Stimulated activated naive CD8-positive, alpha-beta T cell treated with anti-CD3 and anti-CD28 coated beads, Interleukin-15, amount 100 ng/mL, for 72 hours (primary cell): ENCODE results near the gene ZNF175.

Experiments used
- ATAC-seq: fragments of 150-1000 bp; cut with Tn5 transposase; 2 replicates; pipeline ENCODE4 v1.10.0; 2021; ENCODE audit warnings: mild to moderate bottlenecking, moderate library complexity
- DNase-seq, 2 donors: peaks; one replicate each; pipeline ENCODE4 v3.0.0; 2021 to 2022
- H3K27ac Mint-ChIP-seq, 2 donors: one replicate each; pipeline ENCODE4 v1.8.0; 2022; ENCODE audit warnings: mild to moderate bottlenecking in 2 of 2, mixed read lengths in 2 of 2, moderate library complexity in 2 of 2
- H3K27me3 Mint-ChIP-seq: one replicate; pipeline ENCODE4 v1.8.0; 2022; ENCODE audit warnings: mixed read lengths
- H3K4me1 Mint-ChIP-seq: one replicate; pipeline ENCODE4 v1.8.0; 2022; ENCODE audit warnings: mild to moderate bottlenecking, mixed read lengths
- H3K4me3 Mint-ChIP-seq, 2 donors: one replicate each; pipeline ENCODE4 v1.8.0; 2022; ENCODE audit warnings: mild to moderate bottlenecking in 2 of 2, mixed read lengths in 2 of 2, moderate library complexity in 1 of 2
- H3K9me3 Mint-ChIP-seq, 2 donors: one replicate each; pipeline ENCODE4 v1.8.0; 2022; ENCODE audit warnings: mixed read lengths in 2 of 2

ZNF175 gene

DNA sequence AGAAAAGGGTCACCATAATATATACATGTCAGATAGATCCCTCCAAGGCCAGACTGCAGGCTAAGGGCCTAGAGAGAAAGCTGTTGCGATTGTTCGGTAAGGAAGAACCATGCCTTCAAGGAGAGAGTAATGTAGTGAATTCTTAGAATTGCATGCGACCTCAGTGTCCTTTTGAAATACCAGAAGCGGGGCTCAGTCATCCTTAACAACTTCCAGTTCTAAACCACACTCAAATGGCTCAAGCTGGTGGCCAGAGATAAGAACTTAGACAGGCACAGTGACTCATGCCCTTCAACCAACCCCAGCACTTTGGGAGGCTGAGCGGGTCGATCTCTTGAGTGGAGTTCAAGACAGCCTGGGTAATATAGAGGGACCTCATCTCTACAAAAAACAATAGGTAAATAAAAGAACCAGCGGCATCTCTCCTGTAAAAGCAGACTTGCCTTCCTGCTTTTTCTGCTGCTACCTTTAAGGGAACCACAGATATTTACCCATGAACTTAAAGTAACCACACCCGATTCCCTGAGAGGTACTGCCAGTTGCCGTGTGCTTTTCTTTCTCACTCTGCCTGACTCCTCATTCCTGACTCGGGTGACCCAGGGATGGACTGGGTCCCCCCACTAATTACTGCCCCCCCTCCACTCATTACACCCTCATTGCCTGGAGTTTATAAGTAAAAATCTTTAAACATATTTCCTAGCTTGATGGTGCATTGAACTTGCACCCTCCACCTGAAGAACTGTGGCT is 24.3 kb upstream of the ZNF175 start:
- ATAC-seq (peak; percentile 54), DNase-seq (no peak)
- Mint-ChIP-seq H3K4me3 (no peak overlapping the region), H3K4me1 (peaks cover 24% of the 10 kb centered on the region), H3K27ac (no peak overlapping the region), H3K27me3 (peaks cover 89% of the 10 kb centered on the region), H3K9me3 (peaks cover 0 to 7% of the 10 kb centered on the region in 2 donors)

DNA sequence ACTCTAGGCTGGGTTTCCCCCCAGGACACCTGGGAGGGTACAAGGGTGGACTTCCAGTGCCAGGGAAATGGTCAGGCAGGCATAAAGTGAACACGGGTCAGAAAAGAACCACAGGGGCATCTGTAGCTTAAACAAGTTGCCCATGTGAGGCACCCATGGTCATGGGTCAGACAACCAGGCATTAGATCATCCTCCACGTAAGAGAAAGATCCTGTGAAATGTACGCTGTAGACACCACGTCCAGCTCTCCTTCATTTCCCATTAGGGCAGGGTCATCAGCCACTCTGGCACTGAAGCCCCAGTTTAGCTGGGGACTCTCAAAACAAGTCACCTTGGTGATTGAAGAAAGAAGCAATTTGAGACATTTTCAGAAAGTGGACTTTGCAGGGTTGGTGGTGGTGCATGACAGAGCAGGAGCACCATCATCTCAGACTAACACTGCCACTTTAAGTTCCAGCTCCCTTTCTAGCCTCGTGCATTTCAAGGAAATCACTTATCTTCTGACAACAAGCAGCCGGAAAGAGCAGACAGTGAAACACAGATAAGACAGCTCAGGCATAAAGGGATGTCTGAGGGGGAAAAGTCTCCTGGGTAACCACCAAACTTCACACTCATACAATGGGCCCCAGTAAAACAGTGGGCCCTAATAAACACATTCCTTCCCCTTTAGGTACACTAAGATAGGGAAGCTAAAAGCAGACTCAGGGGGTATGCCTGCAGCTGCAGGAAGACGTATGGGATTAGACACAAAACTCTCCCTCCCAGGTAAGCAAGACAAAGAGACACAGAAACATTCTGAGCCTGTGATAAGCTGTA is 23.5 kb upstream of the ZNF175 start:
- Mint-ChIP-seq H3K27ac (no peak overlapping the region), H3K9me3 (peaks cover 3 to 14% of the 10 kb centered on the region in 2 donors), H3K4me3 (no peak overlapping the region), H3K4me1 (peaks cover 29% of the 10 kb centered on the region), H3K27me3 (peaks cover 89% of the 10 kb centered on the region)
- DNase-seq (no peak), ATAC-seq (no peak)

DNA sequence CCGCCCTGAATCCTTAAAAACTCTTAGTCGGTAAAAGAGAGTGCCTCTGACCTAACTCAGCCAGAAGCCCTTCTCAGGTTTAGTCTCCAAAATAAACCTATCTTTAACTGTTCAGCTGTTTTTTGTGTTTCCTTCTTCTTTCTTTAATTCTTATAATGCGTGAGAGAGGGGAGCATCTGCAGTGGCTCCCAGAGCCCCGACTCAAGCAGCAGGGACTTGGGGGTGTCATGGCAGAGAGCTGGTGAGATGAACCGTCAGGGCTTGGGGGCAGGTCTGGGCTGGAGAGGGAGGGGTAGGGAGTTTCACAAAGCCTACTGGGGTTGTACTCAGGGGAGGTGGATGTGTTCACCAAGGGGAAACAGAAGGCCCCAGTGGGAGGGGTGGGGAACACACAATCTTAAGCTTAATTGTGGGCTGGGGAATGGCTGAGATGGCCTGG is 22.9 kb upstream of the ZNF175 start:
- no peak for DNase-seq
- Mint-ChIP-seq H3K4me3 (no peak overlapping the region), H3K27ac (no peak overlapping the region), H3K27me3 (peaks cover 89% of the 10 kb centered on the region), H3K4me1 (peaks cover 29% of the 10 kb centered on the region), H3K9me3 (peaks cover 6 to 17% of the 10 kb centered on the region in 2 donors)
- no peak for ATAC-seq

DNA sequence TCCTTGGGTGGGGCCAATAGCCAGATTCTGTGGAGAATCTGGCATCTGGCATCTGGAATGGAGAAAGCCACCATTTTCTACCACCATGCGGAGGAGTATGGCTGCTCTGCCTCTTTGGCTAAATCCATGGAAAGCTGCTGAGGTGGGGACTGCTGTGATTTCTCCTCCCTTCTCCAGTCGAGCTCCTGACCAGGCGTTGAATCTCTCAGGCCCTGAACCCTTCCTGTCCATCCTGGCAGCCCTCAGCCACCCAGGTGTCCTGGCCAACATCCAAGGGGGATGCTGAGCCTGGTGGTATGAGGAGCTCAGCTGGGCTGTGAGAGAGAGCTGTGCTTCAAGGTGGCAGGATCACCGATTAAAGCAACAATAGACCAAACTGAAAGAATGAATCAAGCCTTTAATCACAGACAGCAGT is 22.2 kb upstream of the ZNF175 start:
- H3K9me3 Mint-ChIP-seq, result peaks cover 6 to 17% of the 10 kb centered on the region in 2 donors
- H3K27me3 Mint-ChIP-seq, result peaks cover 86% of the 10 kb centered on the region
- DNase-seq (no peak), ATAC-seq (no peak)
- no peak overlapping the region for H3K27ac Mint-ChIP-seq
- peaks cover 29% of the 10 kb centered on the region for H3K4me1 Mint-ChIP-seq
- no peak overlapping the region for H3K4me3 Mint-ChIP-seq

DNA sequence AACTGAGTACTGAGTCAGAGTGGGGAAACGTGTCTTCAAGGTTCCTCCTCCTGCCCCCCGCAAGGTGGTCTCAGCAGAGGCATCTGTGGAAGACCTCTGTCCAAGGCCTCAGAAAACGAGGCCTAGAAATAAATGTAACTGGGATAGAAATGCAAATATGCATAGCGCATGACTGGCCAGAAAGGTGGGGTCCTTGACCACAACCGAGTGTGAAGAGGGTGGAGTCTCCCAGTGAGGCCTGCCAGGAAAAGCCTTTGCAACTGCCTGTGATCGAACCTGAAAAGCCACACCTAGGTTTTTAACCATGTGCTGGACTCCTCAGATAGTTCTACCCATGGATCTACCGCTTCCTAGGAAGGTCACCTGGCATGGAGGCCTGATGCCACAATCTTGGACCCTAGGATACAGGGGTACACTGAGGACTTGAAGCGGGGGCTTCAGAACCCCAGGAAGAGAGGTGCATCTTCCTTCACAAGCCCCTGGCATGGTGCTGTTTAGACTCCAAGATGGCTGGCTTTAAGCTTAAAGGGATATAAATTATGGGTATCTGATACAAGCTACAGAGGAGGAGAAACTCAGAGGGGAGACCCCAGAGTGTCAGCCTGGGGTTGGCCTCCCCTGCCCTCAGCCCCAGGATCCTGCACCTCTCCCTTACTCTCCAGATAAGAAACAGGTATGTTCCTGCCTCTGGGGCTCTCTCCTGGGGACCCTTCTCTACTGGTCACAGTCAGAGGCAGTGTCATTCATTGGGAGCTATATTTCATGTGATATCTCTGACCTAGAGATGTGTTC is 21.4 kb upstream of the ZNF175 start:
- Mint-ChIP-seq H3K4me1 (peaks cover 29% of the 10 kb centered on the region), H3K4me3 (no peak overlapping the region), H3K27me3 (peaks cover 85% of the 10 kb centered on the region), H3K9me3 (peaks cover 6 to 17% of the 10 kb centered on the region in 2 donors), H3K27ac (no peak overlapping the region)
- DNase-seq (no peak), ATAC-seq (no peak)

DNA sequence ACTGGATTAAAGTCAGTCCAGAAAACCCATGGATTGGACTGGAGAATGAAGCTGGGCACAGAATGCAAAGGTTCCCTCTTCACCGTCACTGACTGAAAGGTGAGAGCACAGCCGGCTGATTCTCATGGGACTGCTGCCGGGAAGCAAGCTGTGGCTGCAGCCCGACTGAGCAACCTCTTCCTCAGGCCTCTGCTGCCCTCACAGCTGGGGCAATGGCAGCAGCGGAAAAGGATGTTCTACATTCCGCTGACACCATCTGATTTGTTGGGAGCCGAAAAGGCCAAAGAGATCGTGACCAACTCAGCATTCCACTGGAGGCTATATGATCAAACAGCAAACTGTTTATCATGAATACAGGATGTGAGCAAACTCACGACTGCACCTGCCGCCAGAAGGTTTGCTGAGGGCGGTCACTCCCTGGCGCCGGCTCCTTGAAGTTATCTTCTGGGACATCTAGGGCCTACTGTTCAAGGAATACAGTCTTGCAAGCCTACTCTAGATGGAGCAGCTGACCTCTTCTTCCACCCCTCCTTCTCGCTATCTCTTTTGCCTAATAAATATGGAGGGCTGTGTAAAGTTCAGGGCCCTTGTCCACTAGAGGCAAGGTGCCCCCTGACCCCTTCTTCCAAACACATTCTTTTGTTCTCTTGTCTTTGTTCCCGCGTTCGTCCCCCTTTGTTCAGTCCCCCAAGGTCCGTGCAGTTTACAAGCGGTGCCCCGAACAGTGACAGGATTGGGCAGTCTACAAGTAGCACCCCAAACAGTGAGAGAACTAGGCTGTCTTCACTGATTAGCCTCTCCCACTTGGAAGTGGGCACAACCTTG is 20.0 kb upstream of the ZNF175 start:
- no peak for ATAC-seq
- DNase-seq, result no peak
- Mint-ChIP-seq H3K9me3 (peaks cover 9 to 17% of the 10 kb centered on the region in 2 donors), H3K4me3 (no peak overlapping the region), H3K27me3 (peaks cover 80% of the 10 kb centered on the region), H3K4me1 (peaks cover 29% of the 10 kb centered on the region), H3K27ac (peak overlapping the region in 1 of 2 donors; percentile 14)

DNA sequence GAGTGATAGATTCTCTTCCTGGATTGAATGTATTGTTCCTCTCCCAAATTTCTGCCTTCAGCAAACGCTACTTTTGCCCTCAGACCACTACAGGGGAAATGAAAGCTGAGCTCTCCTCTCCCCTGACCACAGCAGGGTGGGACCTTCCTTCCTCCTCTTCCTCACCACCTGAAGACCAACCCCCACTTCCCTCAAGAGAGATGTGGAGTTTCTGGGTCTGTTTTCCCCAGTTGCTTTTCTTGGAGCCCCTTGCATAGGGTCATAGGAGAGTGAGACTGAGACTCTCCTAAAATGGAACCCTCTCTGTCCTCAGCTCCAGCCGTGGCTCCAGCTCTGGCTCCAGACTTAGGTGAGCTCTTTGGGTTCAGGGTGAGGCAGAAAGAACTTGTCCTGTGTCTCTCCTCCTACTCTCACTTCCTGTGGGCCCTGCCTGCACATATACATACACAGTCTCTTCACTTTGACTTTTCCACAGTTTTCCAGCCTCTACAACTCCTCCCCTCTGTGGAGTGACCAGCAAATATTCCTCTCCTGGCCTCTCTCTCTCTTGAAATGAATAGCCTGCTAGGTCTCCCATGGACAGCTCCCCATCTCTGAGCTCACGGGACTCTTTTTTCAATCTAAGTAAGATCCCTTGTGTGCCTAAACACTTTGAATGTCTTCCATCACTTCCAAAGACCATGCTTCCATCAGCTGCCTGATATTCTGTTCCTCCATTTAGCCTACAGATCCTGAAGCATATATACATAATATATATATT is 19.2 kb upstream of the ZNF175 start:
- Mint-ChIP-seq H3K4me1 (peaks cover 23% of the 10 kb centered on the region), H3K4me3 (no peak overlapping the region), H3K9me3 (peaks cover 11 to 17% of the 10 kb centered on the region in 2 donors), H3K27me3 (peaks cover 80% of the 10 kb centered on the region), H3K27ac (no peak overlapping the region)
- DNase-seq, result no peak
- ATAC-seq, result no peak

DNA sequence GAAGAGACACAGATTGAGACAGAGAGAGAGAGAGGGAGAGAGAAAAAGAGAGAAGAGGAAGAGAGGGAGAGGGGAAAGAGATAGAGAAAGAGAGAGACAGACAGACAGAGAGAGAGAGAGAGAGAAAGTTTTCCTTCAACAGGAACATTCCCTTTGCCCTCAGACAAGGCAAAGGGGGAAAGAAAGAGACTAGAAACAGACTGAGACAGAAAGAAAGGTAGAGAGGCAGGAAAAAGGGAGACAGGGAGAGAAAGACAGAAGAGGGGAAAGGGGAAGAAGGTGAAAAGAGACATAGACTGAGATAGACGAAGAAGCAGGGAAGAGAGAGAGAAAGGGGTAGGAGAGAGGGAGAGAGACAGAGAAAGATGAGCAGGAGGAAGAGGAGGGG is 18.5 kb upstream of the ZNF175 start:
- H3K4me3 Mint-ChIP-seq, result no peak overlapping the region
- no peak overlapping the region for H3K27ac Mint-ChIP-seq
- H3K4me1 Mint-ChIP-seq, result peaks cover 17% of the 10 kb centered on the region
- DNase-seq (no peak), ATAC-seq (no peak)
- peaks cover 11 to 17% of the 10 kb centered on the region in 2 donors for H3K9me3 Mint-ChIP-seq
- H3K27me3 Mint-ChIP-seq, result peaks cover 74% of the 10 kb centered on the region

DNA sequence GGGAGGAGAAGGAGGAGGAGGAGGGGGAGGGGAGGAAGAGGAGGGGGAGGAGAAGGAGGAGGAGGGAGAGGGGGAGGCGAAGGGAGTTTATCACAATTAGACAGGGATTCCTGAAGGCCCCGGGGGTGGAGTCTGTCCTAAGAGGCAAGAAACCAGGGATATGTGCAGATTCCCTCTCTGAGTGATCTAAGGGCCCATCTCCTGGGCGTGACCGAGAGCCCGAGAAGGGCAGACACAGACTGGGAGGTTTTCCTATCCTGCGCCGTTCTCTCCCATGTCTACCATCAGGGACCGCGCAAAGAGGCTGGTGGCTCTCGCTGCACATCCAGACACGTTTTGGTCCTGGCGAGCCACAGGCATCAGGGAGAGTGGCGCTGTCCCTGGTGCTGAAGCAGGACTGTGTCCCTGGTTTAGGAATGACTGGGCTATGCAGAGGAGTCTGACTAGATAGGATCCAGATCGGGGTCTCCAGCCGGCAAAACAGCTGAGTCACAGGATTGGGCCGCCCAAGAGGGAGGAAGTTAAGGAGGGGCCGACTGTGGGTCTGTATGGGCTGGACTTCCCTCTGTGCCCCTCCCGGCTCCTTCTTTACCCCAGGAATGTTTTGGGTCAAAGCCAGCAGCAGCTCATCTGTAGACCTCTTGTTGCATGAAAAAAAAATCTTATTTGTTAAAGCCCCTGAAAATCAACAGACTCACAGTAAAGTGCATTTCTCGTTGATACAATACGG is 17.9 kb upstream of the ZNF175 start:
- ATAC-seq, result no peak
- DNase-seq, result peak in 1 of 2 donors; percentile 21
- Mint-ChIP-seq H3K27me3 (peaks cover 68% of the 10 kb centered on the region), H3K27ac (no peak overlapping the region), H3K4me3 (no peak overlapping the region), H3K9me3 (peaks cover 11 to 17% of the 10 kb centered on the region in 2 donors), H3K4me1 (peaks cover 13% of the 10 kb centered on the region)

DNA sequence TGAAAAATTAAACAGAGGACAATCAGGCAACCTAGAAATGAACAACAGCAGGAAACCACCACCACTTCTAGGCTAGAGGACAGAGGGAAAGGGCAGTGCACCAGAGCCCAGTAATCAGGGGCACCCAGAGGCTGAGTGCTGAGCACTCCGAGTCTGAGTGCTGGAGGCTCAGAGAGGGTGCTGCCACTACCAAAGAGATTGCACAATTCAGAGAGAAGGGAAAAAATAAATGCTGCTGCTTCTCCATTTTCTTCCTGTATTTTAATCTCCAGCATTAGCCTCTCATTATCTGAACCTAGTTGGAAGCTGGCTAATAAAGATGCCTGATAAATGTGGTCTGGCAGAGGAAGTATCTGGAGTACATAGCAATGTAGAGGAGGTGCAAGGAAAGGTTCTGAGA is 11.8 kb upstream of the ZNF175 start:
- Mint-ChIP-seq H3K9me3 (peaks cover 0 to 5% of the 10 kb centered on the region in 2 donors), H3K4me1 (no peaks in the 10 kb centered on the region), H3K4me3 (no peak overlapping the region), H3K27me3 (peaks cover 68% of the 10 kb centered on the region), H3K27ac (no peak overlapping the region)
- DNase-seq (no peak), ATAC-seq (no peak)

DNA sequence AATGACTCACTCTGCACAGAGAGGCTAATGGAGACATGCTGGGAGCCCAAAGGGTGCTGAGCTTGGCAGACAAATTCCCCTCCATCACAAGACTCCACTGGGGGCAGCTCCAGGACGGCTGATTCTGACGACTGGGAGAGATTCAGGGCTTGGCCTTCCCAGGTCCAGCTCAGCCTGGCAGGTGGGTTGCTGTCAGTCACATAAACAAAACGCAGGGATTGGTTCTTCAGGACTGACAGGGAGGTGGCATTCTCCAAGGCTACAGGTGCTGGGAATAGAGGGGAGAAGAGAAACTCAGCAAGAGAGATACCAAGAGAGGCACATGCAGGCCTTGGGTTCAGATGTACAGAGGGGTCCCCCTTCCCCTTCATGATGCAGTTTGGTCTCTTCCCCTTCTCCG is 10.7 kb upstream of the ZNF175 start:
- H3K4me1 Mint-ChIP-seq, result no peaks in the 10 kb centered on the region
- H3K27me3 Mint-ChIP-seq, result peaks cover 71% of the 10 kb centered on the region
- no peak for ATAC-seq
- H3K27ac Mint-ChIP-seq, result no peak overlapping the region
- DNase-seq, result no peak
- peaks cover 0 to 5% of the 10 kb centered on the region in 2 donors for H3K9me3 Mint-ChIP-seq
- no peak overlapping the region for H3K4me3 Mint-ChIP-seq

DNA sequence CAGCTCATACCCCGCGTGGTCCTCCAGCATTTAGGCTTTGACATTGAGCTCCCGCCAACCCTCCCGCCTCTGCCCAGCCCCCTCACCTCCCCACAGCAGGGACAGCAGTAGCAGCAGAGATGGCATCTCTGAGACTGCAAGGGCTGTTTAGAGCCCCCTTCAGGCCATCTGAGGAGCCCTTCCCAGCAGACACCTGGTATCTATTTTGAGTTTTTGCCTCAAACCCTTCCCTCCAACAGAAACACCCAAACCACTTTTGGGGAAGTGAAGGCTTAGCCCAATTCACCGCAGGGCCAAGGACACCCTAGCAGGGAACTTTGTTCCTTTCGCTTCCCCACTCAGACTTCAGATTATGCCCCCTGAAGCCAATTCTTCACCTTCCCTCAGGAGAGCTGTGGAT is 6.3 kb upstream of the ZNF175 start:
- DNase-seq (no peak), ATAC-seq (no peak)
- Mint-ChIP-seq H3K27ac (no peak overlapping the region), H3K4me3 (no peak overlapping the region), H3K27me3 (peaks cover 57% of the 10 kb centered on the region), H3K9me3 (no peaks in the 10 kb centered on the region), H3K4me1 (no peaks in the 10 kb centered on the region)

DNA sequence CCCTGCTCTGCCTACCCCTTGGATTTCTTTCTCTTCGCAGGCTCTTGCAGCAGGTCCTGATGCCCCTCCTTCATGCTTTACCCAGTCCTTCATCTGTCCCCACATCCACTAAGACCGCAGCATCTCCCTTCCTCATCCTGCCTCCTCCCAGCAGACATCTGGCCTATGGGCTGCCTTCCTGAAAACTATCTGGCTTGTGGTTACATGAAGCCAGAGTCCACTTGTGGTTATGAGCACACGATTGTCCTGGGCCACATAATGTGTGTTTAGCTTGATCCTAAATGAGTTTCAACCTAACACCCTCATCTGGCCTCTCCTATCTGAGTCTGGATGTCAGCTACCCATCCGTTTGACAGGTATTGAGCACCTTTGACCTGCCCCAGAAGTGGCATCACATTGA is 5.5 kb upstream of the ZNF175 start:
- peak overlapping the region in 1 of 2 donors; percentile 24 for H3K27ac Mint-ChIP-seq
- H3K4me1 Mint-ChIP-seq, result peaks cover 5% of the 10 kb centered on the region
- ATAC-seq, result no peak
- H3K27me3 Mint-ChIP-seq, result peaks cover 49% of the 10 kb centered on the region
- no peak overlapping the region for H3K4me3 Mint-ChIP-seq
- no peaks in the 10 kb centered on the region for H3K9me3 Mint-ChIP-seq
- DNase-seq, result no peak
